Activated CD8-positive, alpha-beta memory T cell treated with anti-CD3 and anti-CD28 coated beads for 4 hours (primary cell): ENCODE results near the gene GALNT16.

Experiments
- DNase-seq, 2 donors: peaks; one replicate each; pipeline ENCODE4 v3.0.0-alpha.2; 2020; ENCODE audit warnings: low read depth in 2 of 2

Gene GALNT16

DNA sequence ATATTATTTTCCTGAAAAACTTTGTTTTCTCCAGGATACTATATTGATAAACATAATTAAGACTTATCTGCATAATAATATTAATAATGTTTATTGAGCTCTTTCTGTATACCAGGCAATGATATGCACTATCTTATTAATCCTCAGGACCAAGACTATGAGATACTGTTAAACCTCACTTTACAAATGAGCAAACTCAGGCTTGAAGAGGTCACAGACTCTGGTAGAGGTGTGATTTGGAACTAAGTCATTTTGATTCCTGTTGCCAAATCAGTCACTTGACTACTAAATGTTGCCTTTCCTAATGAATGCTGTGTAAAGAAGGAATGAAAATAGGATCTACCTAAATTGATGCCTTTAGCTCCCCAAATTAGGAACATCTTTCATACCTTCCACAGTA, 145.8 kb downstream of the GALNT16 start:
- no peak for DNase-seq
